ENCODE results near the gene TSPAN14.

Gene TSPAN14

DNA sequence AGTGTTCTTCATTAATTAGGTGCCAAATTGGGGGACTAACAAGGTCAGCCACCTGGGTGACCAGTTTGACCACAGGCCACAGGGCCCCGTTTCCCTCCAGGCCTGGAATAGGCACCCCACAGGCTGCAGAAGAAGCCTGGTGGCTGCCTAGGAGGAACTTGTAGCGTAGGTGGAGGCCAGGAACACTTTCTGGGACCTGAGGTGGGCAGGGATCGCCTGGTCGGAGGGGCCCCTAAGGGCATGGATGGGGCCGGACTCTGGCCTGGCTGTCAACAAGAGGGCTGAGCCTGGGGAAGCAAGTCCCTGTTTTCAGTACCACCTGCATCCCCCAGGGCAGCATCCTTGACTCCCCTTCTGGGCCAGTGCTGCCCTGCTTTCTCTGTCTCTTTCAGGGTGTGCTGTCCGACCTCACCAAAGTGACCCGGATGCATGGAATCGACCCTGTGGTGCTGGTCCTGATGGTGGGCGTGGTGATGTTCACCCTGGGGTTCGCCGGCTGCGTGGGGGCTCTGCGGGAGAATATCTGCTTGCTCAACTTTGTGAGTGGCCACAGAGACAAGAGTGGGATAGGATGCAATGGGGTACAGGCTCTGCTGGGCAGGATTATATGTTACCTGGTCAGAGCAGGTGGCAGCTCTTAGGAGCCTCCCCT, 52.9 kb downstream of the TSPAN14 start:
- Histone ChIP-seq H3K27ac (ENCODE audit: poor library complexity, severe bottlenecking) (peak overlapping the region; percentile 99), H3K4me1 (ENCODE audit: insufficient read depth, poor library complexity, severe bottlenecking) (peaks cover 89% of the 10 kb centered on the region), H3K4me3 (ENCODE audit: severe bottlenecking) (no peak overlapping the region), H3K36me3 (ENCODE audit: low read depth) (peaks cover 48% of the 10 kb centered on the region), H3K9me3 (ENCODE audit: severe bottlenecking) (no peaks in the 10 kb centered on the region), H3K27me3 (ENCODE audit: insufficient read depth, poor library complexity, severe bottlenecking) (no peaks in the 10 kb centered on the region)
- TF ChIP-seq, protein P1, sequence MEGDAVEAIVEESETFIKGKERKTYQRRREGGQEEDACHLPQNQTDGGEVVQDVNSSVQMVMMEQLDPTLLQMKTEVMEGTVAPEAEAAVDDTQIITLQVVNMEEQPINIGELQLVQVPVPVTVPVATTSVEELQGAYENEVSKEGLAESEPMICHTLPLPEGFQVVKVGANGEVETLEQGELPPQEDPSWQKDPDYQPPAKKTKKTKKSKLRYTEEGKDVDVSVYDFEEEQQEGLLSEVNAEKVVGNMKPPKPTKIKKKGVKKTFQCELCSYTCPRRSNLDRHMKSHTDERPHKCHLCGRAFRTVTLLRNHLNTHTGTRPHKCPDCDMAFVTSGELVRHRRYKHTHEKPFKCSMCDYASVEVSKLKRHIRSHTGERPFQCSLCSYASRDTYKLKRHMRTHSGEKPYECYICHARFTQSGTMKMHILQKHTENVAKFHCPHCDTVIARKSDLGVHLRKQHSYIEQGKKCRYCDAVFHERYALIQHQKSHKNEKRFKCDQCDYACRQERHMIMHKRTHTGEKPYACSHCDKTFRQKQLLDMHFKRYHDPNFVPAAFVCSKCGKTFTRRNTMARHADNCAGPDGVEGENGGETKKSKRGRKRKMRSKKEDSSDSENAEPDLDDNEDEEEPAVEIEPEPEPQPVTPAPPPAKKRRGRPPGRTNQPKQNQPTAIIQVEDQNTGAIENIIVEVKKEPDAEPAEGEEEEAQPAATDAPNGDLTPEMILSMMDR (IDR thresholded peaks at IDR 0.05; ENCODE audit: poor library complexity, severe bottlenecking) = no peak
- peak; percentile 51 for DNase-seq (ENCODE audit: low spot score)
- ATAC-seq (ENCODE audit: low read depth) = no peak

DNA sequence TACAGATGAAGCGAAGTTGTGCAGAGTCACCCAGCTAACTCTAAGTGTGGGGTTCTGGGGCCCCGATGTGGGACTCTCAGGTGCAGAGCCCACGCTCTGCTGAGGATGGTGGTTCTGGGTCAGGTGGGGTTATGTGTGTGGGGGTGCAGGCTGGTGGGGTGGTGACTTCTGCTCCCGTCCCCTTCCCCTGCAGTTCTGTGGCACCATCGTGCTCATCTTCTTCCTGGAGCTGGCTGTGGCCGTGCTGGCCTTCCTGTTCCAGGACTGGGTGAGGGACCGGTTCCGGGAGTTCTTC, 54.9 kb downstream of the TSPAN14 start:
- peak overlapping the region; percentile 99 for H3K27ac ChIP-seq (ENCODE audit: poor library complexity, severe bottlenecking)

DNA sequence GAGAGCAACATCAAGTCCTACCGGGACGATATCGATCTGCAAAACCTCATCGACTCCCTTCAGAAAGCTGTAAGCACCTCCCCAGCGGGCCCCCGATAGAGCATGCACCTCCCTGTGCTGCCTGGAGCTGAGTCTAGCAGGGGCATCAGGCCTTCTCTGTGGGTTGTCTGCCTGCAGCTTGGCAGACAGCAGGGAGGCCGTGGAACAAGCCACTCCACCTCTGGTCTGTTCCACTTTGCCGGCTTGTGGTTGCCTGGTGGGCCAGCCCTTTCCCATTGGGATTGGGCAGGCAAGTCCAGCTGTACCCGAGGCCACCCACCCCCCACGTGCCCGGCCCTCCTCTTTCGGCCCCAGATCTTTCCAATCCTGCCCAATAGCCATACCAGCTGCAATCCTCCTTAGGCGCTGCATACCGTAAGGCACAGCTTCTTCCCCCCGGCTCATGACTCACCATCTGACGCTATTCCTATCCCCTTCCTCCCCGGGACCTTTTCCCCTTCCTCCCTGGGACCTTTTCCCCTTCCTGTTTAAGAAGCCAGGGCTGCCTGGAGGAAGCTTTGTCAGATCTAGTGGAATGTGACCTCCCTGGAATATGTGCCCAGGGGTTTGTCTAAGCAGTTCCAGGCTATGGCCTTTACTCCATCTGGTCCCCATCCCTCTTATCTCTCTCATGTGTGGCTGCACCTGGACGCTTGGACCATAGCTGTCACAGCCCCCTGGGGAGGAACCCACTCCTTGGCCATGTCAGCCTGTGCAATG, 55.5 kb downstream of the TSPAN14 start:
- peak; percentile 71 for ATAC-seq (ENCODE audit: low read depth)
- DNase-seq (ENCODE audit: low spot score) = peak; percentile 88
- no peaks in the 10 kb centered on the region for H3K9me3 ChIP-seq (ENCODE audit: severe bottlenecking)
- peak overlapping the region; percentile 99 for H3K27ac ChIP-seq (ENCODE audit: poor library complexity, severe bottlenecking)
- no peaks in the 10 kb centered on the region for H3K27me3 ChIP-seq (ENCODE audit: insufficient read depth, poor library complexity, severe bottlenecking)
- TF ChIP-seq, protein P1 (IDR thresholded peaks at IDR 0.05; ENCODE audit: poor library complexity, severe bottlenecking) = no peak
- peaks cover 74% of the 10 kb centered on the region for H3K36me3 ChIP-seq (ENCODE audit: low read depth)
- no peak overlapping the region for H3K4me3 ChIP-seq (ENCODE audit: severe bottlenecking)
- peaks cover 65% of the 10 kb centered on the region for H3K4me1 ChIP-seq (ENCODE audit: insufficient read depth, poor library complexity, severe bottlenecking)

More for the DNA sequence above, 54.9 kb downstream of the TSPAN14 start:
- Histone ChIP-seq H3K36me3 (ENCODE audit: low read depth) (peaks cover 69% of the 10 kb centered on the region), H3K27me3 (ENCODE audit: insufficient read depth, poor library complexity, severe bottlenecking) (no peaks in the 10 kb centered on the region), H3K9me3 (ENCODE audit: severe bottlenecking) (no peaks in the 10 kb centered on the region), H3K4me1 (ENCODE audit: insufficient read depth, poor library complexity, severe bottlenecking) (peaks cover 70% of the 10 kb centered on the region), H3K4me3 (ENCODE audit: severe bottlenecking) (no peak overlapping the region)
- TF ChIP-seq, protein P1 (IDR thresholded peaks at IDR 0.05; ENCODE audit: poor library complexity, severe bottlenecking) = no peak
- ATAC-seq (ENCODE audit: low read depth) (no peak), DNase-seq (ENCODE audit: low spot score) (no peak)

- Histone ChIP-seq H3K4me3 (ENCODE audit: severe bottlenecking) (no peak overlapping the region), H3K36me3 (ENCODE audit: low read depth) (peaks cover 92% of the 10 kb centered on the region)
Observed at GRCh38 chr10:80512031-80512526, 58.0 kb downstream of the TSPAN14 start.

More at GRCh38 chr10:80512031-80512526, 58.0 kb downstream of the TSPAN14 start:
- Histone ChIP-seq H3K27ac (ENCODE audit: poor library complexity, severe bottlenecking) (peak overlapping the region; percentile 99), H3K27me3 (ENCODE audit: insufficient read depth, poor library complexity, severe bottlenecking) (no peaks in the 10 kb centered on the region), H3K9me3 (ENCODE audit: severe bottlenecking) (no peaks in the 10 kb centered on the region), H3K4me1 (ENCODE audit: insufficient read depth, poor library complexity, severe bottlenecking) (peaks cover 40% of the 10 kb centered on the region)
- ATAC-seq (ENCODE audit: low read depth) (peak; percentile 51), DNase-seq (ENCODE audit: low spot score) (peak; percentile 32)
- TF ChIP-seq, protein P1 (IDR thresholded peaks at IDR 0.05; ENCODE audit: poor library complexity, severe bottlenecking) = no peak
